Measurements from ENCODE around the gene CFAP46.
"Not testable (repeated sequence)": the region's sequence is repeated elsewhere in the genome, so short reads cannot be mapped to it uniquely, and the experiment has no call there.

CFAP46 gene

GRCh38 chr10:132943791-132944404 is 1.5 kb upstream of the CFAP46 start:
- no peak for DNase-seq

GRCh38 chr10:132943058-132943790 is 854 bp upstream of the CFAP46 start:
- DNase-seq, result no peak

GRCh38 chr10:132941640-132942051 is 724 bp downstream of the CFAP46 start:
- DNase-seq, result no peak

- no peak for DNase-seq
Measured at GRCh38 chr10:132940791-132941465, 1.4 kb downstream of the CFAP46 start.

GRCh38 chr10:132939957-132940790 is 2.2 kb downstream of the CFAP46 start:
- peak; percentile 56 for DNase-seq

GRCh38 chr10:132939378-132939955 is 2.9 kb downstream of the CFAP46 start:
- DNase-seq, result no peak

GRCh38 chr10:132938472-132939339 is 3.7 kb downstream of the CFAP46 start:
- DNase-seq, result no peak

GRCh38 chr10:132937861-132938260 is 4.5 kb downstream of the CFAP46 start:
- no peak for DNase-seq

- no peak for DNase-seq
Measured at GRCh38 chr10:132934953-132935352, 7.4 kb downstream of the CFAP46 start.

GRCh38 chr10:132933308-132934042 is 8.9 kb downstream of the CFAP46 start:
- no peak for DNase-seq

GRCh38 chr10:132932461-132933307 is 9.7 kb downstream of the CFAP46 start:
- no peak for DNase-seq

- DNase-seq, result not testable (repeated sequence)
Measured at GRCh38 chr10:132931258-132932250, 10.8 kb downstream of the CFAP46 start.

GRCh38 chr10:132930701-132931100 is 11.7 kb downstream of the CFAP46 start:
- DNase-seq, result not testable (repeated sequence)

GRCh38 chr10:132929953-132930548 is 12.3 kb downstream of the CFAP46 start:
- no peak for DNase-seq

- no peak for DNase-seq
Measured at GRCh38 chr10:132929480-132929879, 12.9 kb downstream of the CFAP46 start.

- DNase-seq, result no peak
Measured at GRCh38 chr10:132928261-132928660, 14.1 kb downstream of the CFAP46 start.

- peak; percentile 9 for DNase-seq
Measured at GRCh38 chr10:132927824-132928223, 14.5 kb downstream of the CFAP46 start.
